GM19099 (cell line): Measurements from ENCODE around the gene KMT5B.

Experiments
- POLR2A ChIP-seq: IDR thresholded peaks from 3 replicates; pipeline ENCODE4 v1.6.1; 2011; ENCODE audit warnings: low read depth; ENCODE audit not compliant: insufficient read length; ENCODE audit errors: extremely low read depth

The KMT5B gene

DNA sequence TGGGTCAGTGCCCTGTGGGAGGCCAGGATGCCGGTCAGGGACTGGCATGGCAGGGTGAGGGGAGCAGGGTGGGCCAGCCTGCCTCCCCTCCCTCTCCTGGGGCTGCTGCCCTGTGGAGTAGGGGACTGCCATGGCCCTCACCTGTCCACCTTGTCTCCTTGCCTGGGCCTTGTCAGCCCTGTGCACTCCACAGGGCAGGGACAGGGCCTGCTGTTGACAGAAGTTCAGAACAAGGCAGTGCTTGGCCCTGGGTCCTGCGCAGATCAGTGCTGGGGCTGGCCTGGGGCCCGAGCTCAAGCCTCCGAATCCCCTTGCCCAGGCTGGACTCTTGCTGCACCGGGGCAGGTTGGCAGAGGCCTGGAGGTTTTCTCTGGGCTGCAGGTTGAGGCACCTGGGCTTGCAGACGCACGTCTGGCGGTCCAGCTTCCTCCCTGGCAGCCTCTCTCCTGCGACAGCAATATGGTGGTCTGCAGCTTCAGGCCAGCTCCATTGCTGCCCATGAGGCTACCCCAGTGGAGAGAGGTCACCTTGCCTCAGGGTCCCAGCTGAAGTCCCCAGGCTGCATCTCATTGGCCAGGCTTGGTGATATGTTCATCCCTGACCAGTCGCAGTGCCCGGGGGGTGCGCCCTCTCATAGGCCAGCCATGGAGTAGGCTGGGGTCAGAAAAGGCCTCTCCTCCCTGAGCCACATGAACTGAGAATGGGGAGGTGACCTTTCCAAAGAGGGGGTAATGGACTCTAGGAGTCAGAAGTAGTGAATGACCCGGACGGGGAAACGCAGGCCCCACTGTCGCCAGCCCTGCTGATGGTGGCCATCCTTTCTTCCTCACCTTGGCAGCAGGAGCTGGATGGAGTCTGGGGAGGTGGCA lies 70.4 kb downstream of the KMT5B start:
- no peak for TF ChIP-seq POLR2A

DNA sequence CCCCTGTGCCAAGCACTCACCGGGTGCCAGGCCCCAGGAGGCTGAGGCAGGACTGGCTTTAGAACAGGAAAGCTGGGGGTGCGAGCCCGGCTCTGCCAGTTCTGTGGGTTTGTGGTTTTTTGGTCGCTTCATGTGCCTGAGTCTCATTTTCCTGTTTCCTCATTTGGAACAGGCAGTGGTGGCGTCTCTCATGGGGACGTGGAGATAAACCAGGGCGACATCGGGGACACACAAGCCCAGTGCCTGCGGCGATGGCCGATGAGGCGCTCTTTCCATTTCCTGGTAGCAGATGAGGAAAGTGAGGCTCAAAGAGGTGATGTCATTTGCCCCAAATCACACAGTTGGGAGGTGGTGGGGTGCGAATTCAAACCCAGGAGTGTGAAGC lies 71.1 kb downstream of the KMT5B start:
- TF ChIP-seq POLR2A = no peak

DNA sequence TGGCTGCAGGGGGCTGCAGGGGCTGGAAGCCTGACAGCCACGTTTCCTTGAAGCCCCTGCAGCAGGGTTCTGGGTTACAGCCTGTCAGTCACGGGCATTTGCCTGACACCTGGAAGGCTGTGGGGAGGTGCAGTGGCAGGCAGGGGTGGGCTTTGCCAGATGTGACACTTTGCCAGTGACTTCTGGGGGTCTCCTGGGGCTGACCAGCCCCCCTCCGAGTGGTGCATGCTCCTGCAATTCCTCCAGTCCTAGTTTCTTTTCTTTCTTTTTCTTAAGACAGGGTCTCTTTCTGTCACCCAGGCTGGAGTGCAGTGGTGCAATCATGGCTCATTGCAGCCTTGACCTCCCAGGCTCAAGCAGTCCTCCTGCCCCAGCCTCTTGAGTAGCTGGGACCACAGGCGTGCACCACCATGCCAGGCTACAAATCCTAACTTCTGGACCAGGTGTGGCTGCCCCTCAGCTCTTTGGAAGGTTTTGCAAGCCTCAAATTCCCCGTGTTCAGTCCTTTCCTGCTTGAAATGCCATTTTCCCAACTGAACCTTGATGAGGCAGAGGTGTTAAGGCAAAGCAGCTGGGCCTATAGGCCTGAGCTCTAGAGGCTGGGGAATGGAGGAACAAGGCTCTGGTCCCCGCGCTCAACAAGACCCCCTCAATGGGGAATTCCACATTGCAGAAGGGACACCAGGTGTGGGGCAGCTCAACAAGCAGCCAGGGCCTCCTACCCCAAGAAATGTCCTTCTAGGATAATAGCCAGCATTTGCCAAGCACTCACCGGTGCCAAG lies 71.7 kb downstream of the KMT5B start:
- TF ChIP-seq POLR2A = no peak

DNA sequence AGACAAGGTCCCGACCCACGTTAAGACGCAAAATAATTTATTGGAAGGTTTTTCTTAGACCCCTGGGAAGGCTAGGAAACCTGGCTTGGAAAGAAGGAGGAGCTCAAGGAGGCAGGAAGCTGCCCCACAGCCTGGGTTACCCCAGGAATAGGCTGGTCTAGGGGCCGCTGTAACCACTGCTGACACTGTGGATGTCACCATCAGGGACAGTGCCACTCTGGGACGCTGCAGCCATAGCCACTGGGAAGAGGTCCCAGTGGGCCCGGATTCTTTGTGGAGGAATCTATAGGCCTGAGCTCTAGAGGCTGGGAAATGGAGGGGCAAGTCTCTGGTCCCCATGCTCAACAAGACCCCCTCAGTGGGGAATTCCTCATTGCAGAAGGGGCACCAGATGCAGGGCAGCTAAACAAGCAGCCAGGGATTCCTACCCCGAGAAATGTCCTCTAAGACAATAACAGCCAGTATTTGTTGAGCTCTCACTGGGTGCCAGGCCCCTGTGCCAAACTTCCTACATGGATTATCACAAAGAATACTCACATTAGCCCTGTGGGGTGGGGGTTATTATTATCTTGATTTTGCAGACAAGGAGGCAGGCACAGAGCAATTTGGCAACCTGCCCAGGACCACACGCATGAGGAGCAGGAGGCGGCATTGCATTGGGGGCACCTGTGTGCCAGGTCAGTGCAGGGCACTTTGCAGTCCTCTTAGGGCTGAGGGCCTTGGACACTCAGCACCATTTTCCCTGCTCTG lies 72.4 kb downstream of the KMT5B start:
- TF ChIP-seq POLR2A = no peak

DNA sequence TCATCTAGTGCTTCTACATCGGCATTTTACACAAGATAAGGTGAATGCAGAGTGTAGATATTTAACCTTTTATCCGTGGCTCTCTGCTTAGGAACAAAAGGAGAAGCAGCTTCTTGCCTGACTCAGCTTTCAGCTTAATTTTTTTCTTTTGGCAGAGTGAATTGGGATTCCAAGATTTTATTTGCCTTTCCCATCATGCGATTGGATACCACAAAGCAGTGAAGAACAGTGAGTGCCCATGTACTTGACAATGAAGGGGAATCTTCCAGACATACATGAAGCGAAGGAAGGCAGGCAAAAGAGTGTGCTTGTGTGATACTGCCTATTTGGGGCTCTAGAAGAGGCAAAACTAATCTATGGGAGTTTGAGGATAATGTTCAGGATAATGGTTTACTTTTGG lies 74.9 kb downstream of the KMT5B start:
- TF ChIP-seq POLR2A = no peak

GRCh38 chr11:68137833-68138232 lies 75.3 kb downstream of the KMT5B start:
- TF ChIP-seq POLR2A = no peak

GRCh38 chr11:68136866-68137265 lies 76.2 kb downstream of the KMT5B start:
- TF ChIP-seq POLR2A = no peak

- no peak for TF ChIP-seq POLR2A
These were observed 77.9 kb downstream of the KMT5B start for GRCh38 chr11:68135161-68135560.

DNA sequence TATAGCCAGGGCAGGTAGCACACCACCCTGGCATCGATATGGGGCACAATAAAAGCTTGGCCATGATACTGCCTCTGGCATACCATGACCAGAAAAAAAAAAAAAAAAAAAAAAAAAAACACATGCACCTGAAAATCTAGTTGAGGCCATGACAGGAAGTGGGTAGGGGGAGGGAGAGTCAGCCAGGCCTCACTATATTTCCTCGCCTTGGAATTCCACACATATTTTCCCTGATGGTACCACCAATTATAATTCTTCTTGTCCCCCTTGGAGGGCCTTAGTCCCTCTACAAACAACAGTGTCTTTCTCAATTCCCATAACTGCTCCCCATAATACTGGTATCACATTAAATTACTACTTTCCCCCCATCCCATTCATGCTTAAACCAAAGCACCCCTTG lies 79.3 kb downstream of the KMT5B start:
- no peak for TF ChIP-seq POLR2A

DNA sequence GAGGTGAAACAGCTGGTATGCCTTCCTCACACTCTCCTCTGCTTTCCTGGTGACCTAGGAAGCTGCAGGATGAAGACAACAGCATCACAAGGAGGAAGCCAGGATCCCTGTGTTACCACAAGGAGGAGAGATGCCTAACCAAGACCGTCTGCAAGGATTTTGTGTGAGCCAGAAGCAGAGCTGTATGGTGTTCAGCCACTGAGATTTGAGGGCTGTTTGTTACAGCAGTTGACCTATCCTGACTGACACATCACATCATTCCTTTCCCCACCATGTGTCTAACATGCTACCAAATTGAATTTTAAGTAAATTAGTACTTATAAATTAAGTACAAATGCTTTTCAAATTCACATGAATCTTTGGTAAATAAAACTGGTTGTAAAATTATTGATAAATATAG lies 83.0 kb downstream of the KMT5B start:
- no peak for TF ChIP-seq POLR2A

GRCh38 chr11:68128682-68129327 lies 84.3 kb downstream of the KMT5B start:
- no peak for TF ChIP-seq POLR2A

GRCh38 chr11:68127714-68128681 lies 85.1 kb downstream of the KMT5B start:
- no peak for TF ChIP-seq POLR2A

DNA sequence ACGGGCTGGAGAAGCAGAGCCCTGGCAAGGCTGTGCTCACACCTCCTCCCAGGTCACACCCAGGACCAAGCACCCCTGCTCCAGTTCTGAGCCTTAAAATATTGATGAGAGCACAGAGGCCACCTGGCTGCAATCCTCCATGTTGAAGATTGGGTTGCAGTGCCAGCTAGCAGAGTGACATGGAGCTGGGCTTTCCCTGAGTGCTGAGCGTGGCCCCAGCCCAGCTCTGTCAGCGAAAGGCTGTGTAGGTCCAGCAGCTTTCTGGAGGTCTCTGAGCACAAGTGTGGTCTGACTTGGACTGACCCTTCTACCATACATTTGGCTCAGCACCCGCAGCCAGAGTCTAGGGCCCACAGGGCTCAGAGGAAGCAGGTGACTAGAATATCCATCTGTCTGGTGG lies 87.9 kb downstream of the KMT5B start:
- TF ChIP-seq POLR2A = no peak
